ACHN (cell line): ENCODE measurements around the gene PACS2.

Source experiments
- DNase-seq: peaks from one replicate; pipeline ENCODE4 v3.0.0-alpha.2; 2015
- in situ Hi-C: cut with HindIII; loops from 2 replicates; pipeline ENCODE4 v1.10.0; 2017; ENCODE audit warnings: low sequenced_read_pairs, low pct_ligation_motif_present, low pct_unique_long_range_greater_than_20kb

PACS2 gene

DNA sequence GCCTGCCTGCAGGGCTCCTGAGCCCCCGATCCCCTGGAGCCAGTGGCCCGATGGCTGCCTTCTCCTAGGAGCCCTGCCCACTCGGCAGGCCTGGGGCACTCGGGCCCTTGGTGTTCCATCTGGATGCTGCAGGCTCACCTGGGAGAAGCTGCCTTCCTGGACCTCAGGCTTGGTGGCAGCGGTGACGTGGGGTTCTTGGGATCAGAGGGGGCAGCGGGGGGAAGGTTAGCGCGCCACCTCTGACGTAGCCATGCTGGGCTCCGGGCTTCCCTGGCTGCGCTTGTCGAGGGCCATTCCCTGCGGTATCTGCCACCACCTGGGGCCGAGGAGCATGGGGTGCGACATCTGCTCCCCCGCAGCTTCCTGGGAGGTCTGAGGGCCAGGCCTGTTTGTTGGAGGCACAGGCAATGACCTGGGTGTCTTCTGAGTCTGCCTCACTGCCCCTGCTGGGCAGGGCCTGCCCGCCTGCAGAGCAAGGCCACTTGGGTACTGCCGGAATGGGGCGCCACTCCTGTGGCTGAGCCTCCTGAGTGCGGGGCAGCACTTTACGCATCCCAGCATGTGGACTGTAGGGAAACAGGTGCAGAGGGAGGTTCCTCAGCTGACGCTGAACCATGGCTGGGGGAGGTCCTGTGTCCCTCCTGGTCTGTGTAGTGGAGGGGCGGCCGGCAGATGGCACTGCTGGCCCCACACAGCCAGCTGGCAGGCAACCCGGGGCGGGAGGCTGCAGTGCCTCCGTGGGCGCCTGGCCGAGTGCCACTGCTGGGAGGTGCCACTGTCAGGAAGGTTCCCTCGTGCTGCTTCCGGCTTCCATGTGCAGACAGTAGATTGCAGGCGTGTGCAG is 125.4 kb downstream of the PACS2 start:
- DNase-seq, result no peak
- in situ Hi-C loops, result no loop called here

DNA sequence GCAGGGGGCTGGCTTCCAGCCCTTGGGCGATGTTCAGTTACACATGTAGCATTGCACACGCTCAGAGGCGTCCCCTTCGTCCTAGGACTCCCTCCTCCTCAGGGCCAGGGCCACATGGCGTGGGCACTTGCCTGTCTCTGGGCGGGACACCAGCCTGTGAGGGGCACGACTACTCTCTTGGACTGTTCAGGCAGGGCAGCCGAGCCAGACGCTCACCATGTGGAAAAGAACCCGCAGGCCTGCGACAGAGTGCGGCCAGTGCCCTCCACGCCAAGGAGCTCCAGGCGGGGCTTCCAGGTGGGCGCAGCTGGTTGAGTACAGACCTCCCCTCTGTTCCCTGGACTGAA is 126.0 kb downstream of the PACS2 start:
- in situ Hi-C loops, result no loop called here
- DNase-seq, result no peak

DNA sequence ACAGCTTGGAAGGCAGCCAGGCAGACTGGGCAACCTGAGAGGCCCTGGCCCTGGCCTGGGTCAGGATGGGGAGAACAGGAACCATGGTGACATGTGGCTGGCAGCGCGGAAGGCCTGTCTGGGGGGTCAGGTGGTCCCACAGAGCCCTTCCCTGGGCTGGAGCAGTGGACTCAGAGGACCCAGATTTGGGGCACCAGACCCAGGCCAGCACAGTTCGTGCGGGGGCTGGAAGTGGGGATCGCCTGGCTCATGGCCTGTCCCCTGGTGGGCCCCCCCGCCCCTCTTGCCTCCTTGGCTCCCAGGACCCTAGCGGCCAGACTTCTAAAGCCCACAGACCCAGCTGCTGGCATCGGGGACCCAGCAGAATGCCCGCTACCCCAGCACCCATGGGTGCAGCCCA is 126.4 kb downstream of the PACS2 start:
- in situ Hi-C loops, result no loop called here

DNA sequence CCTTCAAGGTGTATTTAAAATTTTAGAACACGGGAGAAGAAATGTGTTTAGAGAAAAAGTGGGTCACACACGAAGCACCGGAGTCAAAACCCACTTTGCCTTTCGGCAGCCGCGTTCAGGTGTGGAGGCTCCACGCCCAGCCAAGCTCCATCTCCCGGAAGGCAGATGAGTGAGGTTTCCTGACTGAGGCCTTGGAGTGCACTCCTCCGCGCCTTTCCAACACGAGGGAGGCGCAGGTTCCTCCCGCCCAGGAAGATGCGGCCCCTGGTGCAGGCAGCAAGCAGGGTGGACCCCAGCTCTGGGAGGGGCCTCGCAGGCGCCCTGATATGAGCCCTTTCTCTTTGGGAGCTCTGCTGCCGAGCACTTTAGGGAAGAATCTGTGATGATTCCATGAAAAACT is 127.6 kb downstream of the PACS2 start:
- DNase-seq, result no peak

More for the DNA sequence above, 126.4 kb downstream of the PACS2 start:
- DNase-seq, result no peak

DNA sequence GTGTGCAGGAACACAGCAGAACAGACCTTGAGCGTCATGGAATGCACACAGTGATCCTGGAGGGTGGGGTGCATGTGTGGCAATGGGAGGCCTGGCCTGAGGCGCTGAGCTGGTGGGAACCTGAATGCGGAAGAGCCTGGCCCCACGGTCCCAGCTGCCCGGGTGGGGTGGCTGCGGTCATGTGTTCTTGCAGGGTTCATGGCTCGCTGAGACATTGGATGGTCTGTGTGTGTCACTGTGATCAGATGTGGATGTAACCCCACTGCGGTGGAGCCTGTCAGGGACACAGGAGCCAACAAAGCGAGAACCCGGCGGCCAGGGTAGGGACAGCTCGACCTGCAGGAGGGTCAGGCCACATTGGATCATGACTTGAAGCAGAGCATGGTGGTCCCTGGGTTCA is 128.3 kb downstream of the PACS2 start:
- in situ Hi-C loops, result no loop called here
- no peak for DNase-seq

More for the DNA sequence above, 127.6 kb downstream of the PACS2 start:
- in situ Hi-C loops, result no loop called here

DNA sequence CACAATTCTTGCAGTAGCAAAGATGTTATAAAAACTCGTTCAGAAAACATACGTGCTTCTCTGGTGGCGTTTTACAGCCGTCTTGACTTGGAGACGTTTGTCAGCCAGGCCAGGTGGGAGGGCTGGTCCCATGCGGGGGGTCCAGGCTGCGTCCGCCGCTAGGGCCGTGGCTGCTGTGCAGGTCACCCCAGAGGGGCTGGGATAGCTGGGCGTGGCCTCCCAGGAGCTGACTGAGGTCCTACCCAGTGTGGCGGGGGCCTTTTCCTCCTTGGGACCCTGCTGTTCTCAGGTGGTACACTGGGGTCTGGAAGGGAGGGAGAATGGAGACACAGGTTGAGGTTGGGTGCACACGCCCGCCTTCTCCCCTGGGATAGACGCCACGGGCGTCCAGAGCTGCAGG is 130.3 kb downstream of the PACS2 start:
- DNase-seq, result no peak
- in situ Hi-C loops, result no loop called here

DNA sequence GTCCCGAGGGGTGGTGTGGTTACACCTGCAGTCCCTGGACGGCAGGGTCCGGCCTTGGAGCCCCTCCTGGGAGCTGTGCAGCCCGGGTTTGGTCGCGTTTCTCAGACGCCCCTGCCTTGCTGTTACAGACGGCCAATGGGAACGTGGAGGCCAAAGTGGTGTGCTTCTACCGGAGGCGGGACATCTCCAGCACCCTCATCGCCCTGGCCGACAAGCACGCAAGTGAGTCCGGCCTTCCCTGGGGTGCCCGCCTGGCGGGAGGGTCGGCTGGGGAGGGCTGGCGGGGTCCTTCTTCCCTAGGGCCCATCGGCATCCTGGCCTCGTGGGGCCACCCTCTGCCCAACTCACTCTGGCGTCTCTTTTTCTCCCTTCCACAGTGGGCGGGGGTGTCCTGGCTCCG is 130.7 kb downstream of the PACS2 start:
- in situ Hi-C loops, result no loop called here

DNA sequence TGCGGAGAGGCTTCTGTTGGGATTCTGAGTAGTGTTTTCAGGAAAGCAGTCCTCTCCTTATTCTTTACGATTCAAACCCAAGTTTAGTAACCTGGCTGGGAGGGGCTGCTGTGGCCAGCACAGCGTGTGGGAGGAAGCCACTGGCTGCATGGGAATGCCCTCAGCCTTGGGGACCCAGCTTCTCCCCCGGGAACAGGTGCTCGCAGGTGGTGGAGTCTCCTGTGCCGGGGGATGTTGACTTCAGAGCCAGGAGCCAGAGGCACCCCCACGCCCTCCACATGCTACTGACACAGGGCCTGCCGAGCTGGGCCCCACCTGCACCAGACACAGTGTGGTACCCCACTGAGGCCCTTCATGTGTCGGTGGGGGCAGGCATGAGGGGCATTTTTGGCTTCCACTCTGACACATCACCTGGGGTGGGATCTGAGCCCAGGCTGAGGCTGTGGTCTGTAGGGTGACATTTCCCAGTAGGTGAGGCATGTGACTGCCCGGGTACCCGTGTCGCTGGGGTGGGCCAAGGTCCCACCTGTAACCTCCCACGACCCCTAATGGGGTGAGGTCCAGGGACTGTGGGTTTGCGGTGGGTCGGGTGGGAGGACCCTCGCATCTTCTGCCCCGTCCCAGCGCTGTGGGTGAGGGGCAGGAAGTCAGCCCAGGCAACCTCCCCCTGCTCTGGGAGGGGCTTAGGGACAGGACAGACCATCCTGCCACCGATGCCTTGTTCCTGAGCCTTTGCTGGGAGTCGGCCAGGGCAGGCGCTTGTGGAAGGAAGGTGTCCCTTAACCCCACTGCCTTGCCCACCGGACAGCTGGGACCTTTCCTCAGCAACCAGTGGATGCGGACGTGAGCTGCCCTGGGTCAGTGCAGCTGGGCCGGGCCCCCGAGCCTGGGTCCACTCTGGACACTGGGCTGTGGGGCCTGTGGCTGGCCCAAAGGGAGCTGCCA is 131.6 kb downstream of the PACS2 start:
- no peak for DNase-seq
- in situ Hi-C loops, result no loop called here

More for the DNA sequence above, 130.7 kb downstream of the PACS2 start:
- DNase-seq, result no peak

DNA sequence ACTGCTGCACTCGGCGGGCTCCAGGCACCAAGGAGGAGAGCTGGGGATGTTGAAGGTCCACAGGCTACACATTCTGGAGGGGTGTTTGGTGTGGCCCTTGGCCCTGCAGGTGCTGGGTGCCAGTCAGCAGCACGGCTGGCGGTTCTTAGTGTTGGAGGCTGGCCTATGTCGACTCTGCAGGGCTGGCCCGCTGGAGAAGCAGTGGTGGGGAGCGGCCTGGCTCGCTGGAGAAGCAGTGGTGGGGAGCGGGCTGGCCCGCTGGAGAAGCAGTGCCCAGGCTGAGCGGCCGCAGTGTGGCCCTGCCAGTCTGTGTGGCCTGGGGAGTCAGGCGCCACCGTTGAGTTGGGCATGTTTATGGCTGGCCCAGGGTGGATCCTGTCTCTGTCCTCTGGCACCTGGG is 132.4 kb downstream of the PACS2 start:
- in situ Hi-C loops, result no loop called here
- no peak for DNase-seq
